Femur (tissue), 1 donor: ENCODE data around the gene TMEM132D.
"Not testable (repeated sequence)": the region's sequence is repeated elsewhere in the genome, so short reads cannot be mapped to it uniquely, and the experiment has no call there.

Source experiments
- DNase-seq: peaks from one replicate; pipeline ENCODE4 v3.0.0-alpha.2; 2017

Gene TMEM132D

GRCh38 chr12:129208566-129208965 lies 695.3 kb downstream of the TMEM132D start:
- DNase-seq = no peak

GRCh38 chr12:129207084-129207483 lies 696.7 kb downstream of the TMEM132D start:
- no peak for DNase-seq

- no peak for DNase-seq
These were observed 700.4 kb downstream of the TMEM132D start for GRCh38 chr12:129203456-129203855.

GRCh38 chr12:129202109-129202814 lies 701.6 kb downstream of the TMEM132D start:
- no peak for DNase-seq

- DNase-seq = no peak
These were observed 702.8 kb downstream of the TMEM132D start for GRCh38 chr12:129201029-129201428.

DNA sequence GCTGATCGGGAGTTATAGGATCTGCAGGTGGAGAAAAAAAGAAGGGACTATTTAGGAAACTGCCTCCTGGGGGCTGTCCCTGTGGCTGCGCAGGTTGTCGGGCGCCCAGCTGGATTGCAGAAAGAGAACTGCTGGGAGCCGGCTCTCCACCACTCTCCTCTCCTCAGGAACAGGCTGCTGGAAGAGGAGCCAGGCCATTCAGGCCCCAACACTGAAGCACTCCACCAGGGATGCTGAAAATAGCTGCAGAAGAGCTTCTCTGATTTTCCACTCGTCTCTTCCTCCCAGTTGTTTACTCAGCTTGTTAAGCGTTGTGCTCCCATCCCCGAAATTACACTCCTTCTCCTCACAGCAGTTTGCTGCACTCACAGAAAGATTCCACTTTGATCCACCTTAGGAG lies 703.2 kb downstream of the TMEM132D start:
- no peak for DNase-seq

- no peak for DNase-seq
These were observed 706.9 kb downstream of the TMEM132D start for GRCh38 chr12:129196927-129197326.

DNA sequence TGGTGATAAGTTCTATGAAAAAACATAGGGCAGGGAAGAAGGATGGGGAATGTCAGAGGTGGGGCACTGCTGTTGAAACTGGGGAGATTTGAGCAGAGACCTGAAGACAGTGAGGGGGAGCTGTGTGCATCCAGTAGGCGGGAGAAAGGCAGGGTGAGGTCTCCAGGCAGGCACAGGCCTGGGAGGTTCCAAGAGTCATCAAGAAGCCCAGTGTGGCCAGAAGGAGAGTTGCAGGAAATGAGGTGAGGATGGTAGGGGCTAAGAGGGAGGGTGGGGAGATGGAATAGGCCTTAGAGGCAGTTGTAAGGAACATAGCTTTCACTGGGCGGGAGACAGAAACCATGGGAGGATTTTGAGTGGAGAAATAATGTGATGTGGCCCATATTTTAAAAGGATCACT lies 708.7 kb downstream of the TMEM132D start:
- no peak for DNase-seq

DNA sequence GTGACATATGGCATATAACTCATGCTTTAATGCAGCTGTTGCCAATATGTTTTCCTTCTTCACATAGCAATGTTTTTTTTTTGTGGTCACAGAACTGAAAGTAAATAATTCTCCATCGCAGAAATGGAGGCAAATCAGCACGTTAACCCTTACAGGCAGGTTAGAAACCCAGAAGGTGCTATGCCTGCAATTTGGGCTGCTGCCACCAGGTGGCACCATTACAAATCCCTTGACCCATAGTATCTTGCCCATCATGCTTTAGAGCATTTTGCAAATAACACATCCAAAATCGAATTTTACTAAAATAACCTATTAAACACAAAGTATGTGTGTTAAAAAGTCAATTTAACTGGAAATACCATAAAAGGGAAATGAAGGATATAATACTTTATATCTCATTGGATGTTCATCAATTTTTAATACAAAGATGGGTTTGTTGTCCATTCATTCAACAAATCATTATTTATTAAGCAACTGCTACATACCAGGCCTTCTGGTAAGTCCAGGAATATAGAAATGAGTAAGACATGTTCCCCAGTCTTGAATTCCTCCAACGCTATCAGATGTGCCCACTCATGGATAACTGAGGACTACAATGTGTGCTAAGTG lies 710.5 kb downstream of the TMEM132D start:
- DNase-seq = no peak

DNA sequence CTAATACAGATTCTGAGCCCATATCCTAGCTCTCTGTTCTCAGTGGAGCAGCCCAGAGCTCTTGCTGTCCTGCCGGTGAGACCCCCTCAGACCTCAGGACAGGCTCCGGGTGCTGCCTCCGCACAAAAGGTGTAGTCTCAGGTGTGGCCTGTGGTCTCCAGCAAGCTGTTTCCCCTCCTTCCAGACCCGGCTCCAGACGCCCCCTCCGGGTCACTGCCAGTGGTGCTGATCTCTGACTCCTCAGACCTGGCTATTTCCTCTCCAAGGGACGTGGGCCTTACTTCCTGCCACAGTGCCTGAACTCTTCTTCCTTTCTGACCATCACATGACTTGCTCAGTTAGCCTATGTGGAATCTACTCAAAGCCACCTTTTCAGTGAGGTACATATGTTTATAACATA lies 713.0 kb downstream of the TMEM132D start:
- no peak for DNase-seq

DNA sequence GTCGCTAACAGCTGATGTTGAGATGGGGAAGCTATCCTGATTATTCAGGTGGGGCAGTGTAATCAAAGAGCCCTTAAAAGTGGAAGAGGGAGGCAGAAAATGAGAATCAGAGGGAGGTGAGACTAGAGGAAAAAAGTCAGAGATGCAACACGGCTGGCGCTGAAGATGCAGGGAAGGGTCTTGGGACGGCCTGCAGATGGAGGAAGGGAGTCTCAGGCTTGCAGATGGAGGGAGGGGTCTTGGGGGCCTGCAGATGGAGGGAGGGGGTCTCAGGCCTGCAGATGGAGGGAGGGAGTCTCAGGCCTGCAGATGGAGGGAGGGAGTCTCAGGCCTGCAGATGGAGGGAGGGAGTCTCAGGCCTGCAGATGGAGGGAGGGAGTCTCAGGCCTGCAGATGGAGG lies 713.9 kb downstream of the TMEM132D start:
- not testable (repeated sequence) for DNase-seq

GRCh38 chr12:129186952-129187351 lies 716.9 kb downstream of the TMEM132D start:
- no peak for DNase-seq

- DNase-seq = no peak
These were observed 718.0 kb downstream of the TMEM132D start for GRCh38 chr12:129185855-129186254.

DNA sequence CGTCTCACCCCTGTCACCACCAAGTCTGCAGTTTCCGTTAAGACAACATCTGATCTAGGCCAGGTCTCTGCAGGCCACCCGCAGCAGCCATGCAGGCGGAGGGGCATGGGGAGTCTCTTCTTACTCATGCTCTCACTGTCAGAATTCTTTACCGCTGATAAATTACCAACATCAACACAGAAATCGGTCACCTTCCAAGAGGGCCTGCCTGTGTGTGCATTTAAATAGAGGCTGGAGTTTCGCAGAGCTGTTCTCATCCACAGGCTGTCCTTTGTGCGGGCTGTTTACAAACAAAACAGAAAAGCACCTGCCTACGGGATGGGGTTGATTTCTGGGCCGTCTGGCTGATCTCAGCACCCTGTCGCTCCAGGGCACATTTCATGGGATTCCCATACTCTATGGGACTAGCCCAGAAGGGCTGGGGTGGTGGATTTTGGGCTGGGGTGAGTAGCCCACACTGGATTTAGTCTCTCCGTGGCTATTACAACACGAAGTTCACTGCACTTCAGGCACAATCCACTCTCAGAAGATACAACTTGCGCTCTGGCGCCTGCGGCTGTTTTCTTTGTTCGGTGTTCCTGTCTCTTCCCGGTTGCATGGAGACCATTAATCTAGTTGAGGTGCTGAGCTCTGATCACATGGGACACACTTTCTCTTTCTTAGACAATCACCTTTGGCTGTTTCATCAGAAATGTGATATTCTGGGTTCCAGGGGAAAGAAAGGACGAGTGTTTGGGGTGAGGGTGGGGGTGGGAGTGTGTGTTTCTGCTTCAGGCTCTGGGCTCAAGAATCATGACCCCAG lies 719.5 kb downstream of the TMEM132D start:
- no peak for DNase-seq

GRCh38 chr12:129179941-129180553 lies 723.8 kb downstream of the TMEM132D start:
- DNase-seq = no peak

DNA sequence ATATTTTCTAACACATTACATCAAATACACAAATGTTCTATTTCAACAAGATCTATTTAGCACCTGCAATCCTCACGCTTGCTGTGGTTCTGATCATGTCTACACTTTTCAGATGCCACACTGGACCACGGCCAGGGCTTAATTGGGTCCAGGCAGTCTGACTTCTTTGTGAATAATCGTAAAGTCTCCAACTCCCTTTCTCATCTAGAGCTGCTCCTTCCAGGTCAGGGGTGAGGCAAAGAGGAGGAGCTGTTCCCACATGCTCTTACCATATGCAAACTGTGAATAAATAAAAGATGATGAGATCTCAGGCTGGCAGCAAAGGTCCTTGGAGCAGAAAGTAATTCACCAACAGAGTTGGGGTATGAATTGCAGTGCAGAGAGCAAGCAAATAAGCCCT lies 733.9 kb downstream of the TMEM132D start:
- no peak for DNase-seq

GRCh38 chr12:129163861-129164260 lies 740.0 kb downstream of the TMEM132D start:
- no peak for DNase-seq

GRCh38 chr12:129163461-129163860 lies 740.4 kb downstream of the TMEM132D start:
- no peak for DNase-seq

DNA sequence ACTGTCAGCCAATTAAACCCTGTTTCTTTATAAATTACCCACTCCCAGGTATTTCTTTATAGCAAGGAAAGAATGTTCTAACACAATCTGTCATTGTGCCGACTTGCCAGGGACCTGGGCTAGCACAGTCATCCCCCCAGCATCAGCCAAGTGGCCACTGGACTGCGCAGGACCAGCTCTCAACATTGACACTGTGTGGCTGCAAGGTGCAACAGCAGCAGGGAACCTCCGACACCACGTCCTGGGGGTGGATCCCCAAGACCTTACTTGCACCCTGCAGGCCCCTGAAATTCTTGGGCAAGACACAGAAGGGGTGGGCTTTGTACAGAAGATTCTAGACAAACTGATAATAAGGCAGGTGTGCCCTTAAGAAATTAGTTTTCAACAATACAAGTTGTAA lies 741.0 kb downstream of the TMEM132D start:
- no peak for DNase-seq

- no peak for DNase-seq
These were observed 742.3 kb downstream of the TMEM132D start for GRCh38 chr12:129161511-129161910.

- no peak for DNase-seq
These were observed 743.5 kb downstream of the TMEM132D start for GRCh38 chr12:129160282-129160681.

DNA sequence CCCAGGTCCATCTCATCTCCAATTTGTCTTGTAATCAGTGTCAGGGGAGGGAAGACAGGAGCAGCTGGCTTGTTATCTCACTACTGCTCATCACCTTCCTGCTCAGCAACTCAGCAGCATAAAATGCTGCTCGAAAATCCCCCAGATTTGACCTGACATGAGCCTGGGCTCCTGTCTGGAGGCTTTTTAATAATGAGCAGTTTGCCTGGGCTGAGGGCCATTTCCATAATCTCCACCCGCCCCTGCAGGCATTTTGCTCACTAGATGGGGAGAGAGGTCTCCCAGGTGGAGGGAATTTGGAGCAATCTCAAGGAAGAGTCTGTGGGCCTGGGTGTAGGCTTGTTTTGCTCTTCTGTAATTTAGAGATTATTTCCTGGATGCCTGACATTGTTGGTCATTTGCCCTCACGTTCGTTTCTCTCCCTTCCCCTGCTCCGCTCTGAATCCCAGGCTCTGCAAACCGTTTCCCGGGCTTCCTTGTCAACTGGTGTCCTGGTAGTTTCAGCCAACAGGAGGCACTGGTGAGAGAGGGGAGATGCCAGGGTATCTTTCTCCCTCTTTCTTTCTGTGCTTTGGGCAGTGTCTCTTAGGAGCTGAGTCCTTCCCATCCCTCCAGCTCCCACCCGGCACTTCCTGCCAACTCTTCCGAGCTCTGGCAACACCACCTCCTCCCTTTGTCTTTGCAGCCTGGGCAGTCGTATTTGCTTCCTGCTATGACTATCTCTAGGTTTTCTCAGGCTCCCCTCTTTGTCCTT lies 751.3 kb downstream of the TMEM132D start:
- no peak for DNase-seq

DNA sequence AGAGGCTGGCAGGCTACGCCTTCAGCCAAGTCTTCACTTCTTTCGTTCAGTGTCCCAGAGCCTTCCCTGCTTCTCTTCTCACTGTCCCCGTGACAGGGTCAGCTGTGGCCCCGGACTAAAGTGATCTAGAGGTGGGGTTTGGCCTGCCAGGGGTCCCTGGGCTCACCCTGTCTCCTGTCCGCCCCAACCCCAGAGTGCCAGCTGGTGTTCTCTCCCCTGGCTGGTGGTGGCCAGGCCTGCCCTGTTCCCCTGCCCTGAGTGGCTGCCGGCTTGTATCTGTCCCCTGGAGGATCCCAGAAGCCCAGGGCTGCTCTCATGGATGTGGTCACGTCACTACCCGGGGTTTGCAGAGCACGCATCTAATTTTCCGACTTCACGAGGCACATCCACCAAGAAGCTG lies 753.1 kb downstream of the TMEM132D start:
- DNase-seq = no peak
